GM10266 (cell line): ENCODE data around the gene ADAMTS6.

ENCODE experiments used
- DNase-seq: peaks from one replicate; pipeline ENCODE4 v3.0.0; 2012; ENCODE audit errors: extremely low spot score
- CTCF ChIP-seq: IDR thresholded peaks from 2 replicates; pipeline ENCODE4 v1.5.1; 2012; ENCODE audit warnings: mild to moderate bottlenecking, low read depth; ENCODE audit not compliant: control insufficient read depth, insufficient read depth; ENCODE audit errors: missing control alignments

ADAMTS6 gene

GRCh38 chr5:65440456-65440855, 41.3 kb downstream of the ADAMTS6 start:
- no peak for TF ChIP-seq CTCF

GRCh38 chr5:65434122-65434521, 47.6 kb downstream of the ADAMTS6 start:
- no peak for DNase-seq
- no peak for TF ChIP-seq CTCF

More at GRCh38 chr5:65440456-65440855, 41.3 kb downstream of the ADAMTS6 start:
- no peak for DNase-seq

- DNase-seq, result no peak
- TF ChIP-seq CTCF, result no peak
Measured at GRCh38 chr5:65426656-65427055, 55.1 kb downstream of the ADAMTS6 start.

GRCh38 chr5:65423623-65424022, 58.1 kb downstream of the ADAMTS6 start:
- DNase-seq, result no peak
- no peak for TF ChIP-seq CTCF

- TF ChIP-seq CTCF, result no peak
- DNase-seq, result no peak
Measured at GRCh38 chr5:65418661-65419060, 63.1 kb downstream of the ADAMTS6 start.

- DNase-seq, result no peak
- TF ChIP-seq CTCF, result no peak
Measured at GRCh38 chr5:65413822-65414221, 67.9 kb downstream of the ADAMTS6 start.

- no peak for DNase-seq
- no peak for TF ChIP-seq CTCF
Measured at GRCh38 chr5:65412842-65413241, 68.9 kb downstream of the ADAMTS6 start.
